ENCODE measurements around the gene MFN2.
"Not testable (repeated sequence)": the region's sequence is repeated elsewhere in the genome, so short reads cannot be mapped to it uniquely, and the experiment has no call there.

The MFN2 gene

DNA sequence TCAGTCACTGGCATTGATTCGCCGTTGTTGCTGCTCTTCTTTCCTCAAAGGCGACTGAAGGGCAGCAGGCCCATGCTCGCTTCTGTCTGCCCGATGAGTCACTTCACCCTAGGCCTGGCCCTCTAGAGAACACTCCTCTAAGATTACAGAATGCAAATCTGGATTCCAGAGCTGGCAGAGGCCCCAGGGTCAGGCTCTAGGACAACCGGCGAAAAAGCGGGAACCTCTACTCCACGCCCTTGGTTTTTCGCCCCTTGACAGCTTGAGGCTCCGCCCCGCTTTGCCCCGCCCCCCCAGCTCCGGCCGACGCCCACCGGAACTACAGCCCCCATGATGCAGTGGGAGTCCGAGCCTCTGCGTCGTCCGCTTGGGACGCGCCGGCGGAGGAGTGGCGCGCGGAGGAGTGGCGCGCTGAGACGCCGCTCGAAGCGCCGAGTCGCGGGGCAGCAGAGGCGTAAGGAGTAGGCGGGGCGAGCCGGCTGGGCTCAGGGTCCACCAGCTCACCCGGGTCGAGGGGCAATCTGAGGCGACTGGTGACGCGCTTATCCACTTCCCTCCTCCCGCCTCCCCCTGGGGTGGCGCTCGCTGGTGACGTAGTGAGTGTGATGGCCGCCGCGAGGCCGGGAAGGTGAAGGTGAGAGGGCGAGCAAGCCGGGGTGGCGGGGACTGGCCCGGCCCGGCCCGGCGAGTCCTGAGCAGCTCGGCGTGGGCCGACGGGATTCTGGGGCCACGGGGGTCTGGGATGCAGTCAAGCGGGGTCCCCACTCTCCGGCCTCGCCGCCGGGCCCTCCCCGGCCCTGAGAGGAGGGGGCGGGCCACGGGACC, at the start of gene MFN2:
MFN2 (plus strand) TSS at position 594 of the 825 bp plus-strand sequence. CDS start 8,725 bp downstream, outside the sequence.
- in situ Hi-C loops (cut with MboI; ENCODE audit: low sequenced_read_pairs) = loop anchor here (25.0 kb wide), 1 partner anchor 143 kb away; the partner anchor contains the start of gene NPPA

- in situ Hi-C loops (cut with MboI; ENCODE audit: low sequenced_read_pairs) = no loop called here
These were observed 49.4 kb upstream of the MFN2 start for GRCh38 chr1:11930571-11931445.

GRCh38 chr1:11931845-11932244, 48.4 kb upstream of the MFN2 start:
- in situ Hi-C loops (cut with MboI; ENCODE audit: low sequenced_read_pairs) = no loop called here

DNA sequence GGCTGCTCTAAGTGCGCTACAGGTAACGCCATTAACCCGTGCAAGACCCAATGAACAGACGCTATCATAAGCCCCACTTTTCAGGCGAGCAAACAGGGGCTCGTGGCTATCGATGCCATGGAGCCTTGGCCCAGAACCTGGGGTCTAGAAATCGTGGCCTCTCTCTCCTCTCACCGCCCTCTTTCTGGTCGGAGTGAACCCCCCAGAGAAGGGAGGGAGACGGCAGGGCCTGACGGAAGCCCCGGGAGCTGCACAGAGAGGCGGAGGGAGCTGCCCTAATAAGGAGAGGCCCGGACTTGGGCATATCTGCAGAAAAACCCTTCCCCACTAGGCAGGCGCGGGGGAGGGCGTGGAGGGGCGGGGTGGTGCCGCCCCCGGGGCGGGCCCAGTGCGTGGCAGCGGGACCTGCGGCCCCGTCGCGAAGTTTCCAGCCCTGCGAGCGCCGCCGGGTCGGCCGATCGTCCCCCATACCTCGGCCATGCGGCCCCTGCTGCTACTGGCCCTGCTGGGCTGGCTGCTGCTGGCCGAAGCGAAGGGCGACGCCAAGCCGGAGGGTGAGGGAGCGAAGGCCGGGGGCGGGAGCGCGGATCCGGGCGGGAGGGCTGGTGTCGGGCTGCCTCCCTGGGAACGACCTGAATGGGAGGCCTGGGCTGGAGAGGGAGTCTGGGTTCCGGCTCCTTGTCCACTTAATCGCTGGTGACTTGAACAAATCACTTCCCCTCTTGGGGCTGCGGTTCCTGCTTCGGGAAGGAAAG, 45.8 kb upstream of the MFN2 start, which contains the start of gene PLOD1:
PLOD1 (plus strand) TSS at position 416 of the 755 bp plus-strand sequence; CDS start at position 479, 63 bp downstream.
- in situ Hi-C loops (cut with MboI; ENCODE audit: low sequenced_read_pairs) = no loop called here

DNA sequence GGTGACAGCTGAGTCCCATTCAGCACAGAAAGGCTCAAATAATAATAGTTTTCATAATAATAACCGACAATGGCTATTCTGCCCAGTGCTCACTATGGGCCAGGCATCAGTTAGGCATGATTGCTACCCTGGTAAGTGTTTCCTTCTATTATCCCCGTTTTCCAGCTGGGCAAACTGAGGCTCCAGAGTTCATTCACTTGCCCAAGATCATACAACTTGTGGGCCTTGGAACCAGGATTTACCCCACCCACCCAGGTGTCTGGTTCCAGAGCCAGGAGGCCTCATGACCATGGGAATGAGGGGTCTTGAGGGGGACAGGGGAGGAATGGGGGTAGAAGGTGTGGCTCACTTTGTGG, 45.2 kb upstream of the MFN2 start:
- in situ Hi-C loops (cut with MboI; ENCODE audit: low sequenced_read_pairs) = no loop called here

GRCh38 chr1:11935733-11936132, 44.5 kb upstream of the MFN2 start:
- in situ Hi-C loops (cut with MboI; ENCODE audit: low sequenced_read_pairs) = not testable (repeated sequence)

DNA sequence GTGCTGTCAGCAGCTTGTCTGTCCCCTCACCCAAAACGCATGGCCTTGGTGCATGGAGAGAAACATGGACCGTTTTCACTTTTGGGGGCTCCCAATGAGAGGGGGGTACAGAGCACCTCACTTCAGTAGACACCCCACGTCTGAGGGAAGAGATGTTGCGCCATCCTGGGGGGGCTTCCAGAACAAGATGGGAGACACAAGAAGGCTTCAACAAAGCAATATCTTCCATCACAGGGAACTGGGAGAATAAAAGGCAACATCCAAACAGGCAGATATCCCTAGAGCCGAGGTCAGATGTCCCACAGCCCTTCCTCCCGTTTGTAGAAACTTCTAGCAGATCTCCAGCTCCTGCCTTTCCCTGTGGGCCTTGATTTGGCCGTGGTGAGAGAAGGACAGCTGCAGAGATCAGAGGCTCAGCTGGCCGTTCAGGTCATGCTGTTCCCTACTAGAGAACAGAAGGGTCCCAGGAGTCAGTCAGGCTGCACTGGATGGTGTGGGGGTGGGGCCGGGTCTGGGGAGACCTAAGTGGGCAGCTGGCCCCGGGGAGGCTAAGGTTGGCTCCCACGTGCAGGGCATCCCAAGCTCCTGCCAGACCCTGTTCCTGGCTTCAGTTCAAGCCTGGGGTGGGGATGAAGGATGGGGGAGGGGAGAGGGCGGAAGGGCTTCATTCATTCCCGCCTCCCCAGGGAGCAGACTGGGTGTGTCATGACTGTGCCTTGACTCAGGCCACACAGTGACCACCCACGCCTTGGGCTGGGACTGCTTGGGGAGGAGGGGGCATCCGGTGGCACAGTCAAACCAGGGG, 41.3 kb upstream of the MFN2 start:
- in situ Hi-C loops (cut with MboI; ENCODE audit: low sequenced_read_pairs) = no loop called here

DNA sequence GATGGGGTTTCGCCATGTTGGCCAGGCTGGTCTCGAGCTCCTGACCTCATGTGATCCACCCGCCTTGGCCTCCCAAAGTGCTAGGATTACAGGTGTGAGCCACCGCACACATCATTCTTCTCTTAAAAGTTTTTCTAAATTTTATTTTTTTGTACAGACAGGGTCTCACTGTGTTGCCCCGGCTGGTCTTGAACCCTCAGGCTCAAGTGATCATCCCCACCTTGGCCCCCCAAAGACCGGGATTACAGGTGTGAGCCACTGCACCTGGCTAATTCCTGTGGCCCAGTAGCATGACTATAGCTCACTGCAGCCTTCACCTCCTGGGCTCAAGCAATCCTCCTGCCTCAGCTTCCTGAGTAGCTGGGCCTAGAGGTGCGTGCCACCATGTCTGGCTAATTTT, 40.5 kb upstream of the MFN2 start:
- in situ Hi-C loops (cut with MboI; ENCODE audit: low sequenced_read_pairs) = not testable (repeated sequence)

- in situ Hi-C loops (cut with MboI; ENCODE audit: low sequenced_read_pairs) = no loop called here
These were observed 39.9 kb upstream of the MFN2 start for GRCh38 chr1:11940260-11940921.

- in situ Hi-C loops (cut with MboI; ENCODE audit: low sequenced_read_pairs) = no loop called here
These were observed 38.0 kb upstream of the MFN2 start for GRCh38 chr1:11942280-11942679.

DNA sequence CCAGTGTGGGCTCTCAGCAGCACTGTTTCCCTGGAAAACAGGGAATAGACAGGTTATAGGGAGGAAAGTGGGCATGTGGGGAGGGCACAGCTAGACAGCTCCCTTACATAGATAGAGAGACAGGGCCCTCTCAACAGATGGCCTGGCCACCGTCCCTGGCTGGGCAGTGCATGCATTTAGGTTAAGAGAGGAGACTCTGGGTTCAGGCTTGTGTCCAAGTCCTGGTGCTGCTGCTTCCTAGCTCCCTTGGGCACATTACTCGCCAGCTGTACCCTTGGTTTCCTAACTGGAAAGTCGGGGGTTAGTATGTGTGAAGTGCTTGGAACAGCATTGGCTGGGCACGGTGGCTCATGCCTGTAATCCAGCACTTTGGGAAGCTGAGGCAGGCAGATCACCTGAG, 36.6 kb upstream of the MFN2 start:
- in situ Hi-C loops (cut with MboI; ENCODE audit: low sequenced_read_pairs) = no loop called here

GRCh38 chr1:11944358-11944931, 35.8 kb upstream of the MFN2 start:
- in situ Hi-C loops (cut with MboI; ENCODE audit: low sequenced_read_pairs) = no loop called here

- in situ Hi-C loops (cut with MboI; ENCODE audit: low sequenced_read_pairs) = no loop called here
These were observed 33.6 kb upstream of the MFN2 start for GRCh38 chr1:11946647-11947046.

DNA sequence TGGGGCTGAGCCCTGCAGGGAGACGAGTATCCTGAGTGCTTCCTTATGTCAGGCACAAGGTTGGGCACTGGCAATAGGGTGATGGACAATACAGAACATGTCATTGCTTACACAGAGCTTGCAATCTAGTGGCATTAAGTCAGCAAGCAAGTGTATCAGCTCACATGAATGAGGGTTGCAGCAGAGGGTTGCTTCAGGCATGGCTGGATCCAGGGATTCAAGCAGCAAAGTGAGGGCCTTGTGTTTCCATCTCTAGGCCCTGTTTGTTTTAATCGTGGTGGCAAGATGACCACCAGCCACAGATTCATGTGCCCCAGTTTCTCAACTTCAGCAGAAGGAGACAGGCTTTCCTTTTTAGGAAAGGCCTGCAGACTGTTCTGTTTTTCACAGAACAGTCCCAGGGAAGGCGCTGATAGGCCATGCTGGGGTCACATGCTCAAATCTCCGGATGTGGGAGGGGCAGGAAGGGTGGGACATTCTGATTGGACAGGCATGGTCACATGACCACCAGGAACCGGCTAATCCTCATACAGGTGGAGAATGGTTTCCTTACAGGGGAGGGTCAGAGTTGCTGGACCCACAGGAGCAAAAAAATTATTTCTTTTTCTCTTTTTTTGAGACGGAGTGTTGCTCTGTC, 31.3 kb upstream of the MFN2 start:
- in situ Hi-C loops (cut with MboI; ENCODE audit: low sequenced_read_pairs) = no loop called here

GRCh38 chr1:11951901-11952300, 28.3 kb upstream of the MFN2 start:
- in situ Hi-C loops (cut with MboI; ENCODE audit: low sequenced_read_pairs) = no loop called here

GRCh38 chr1:11952455-11953109, 27.7 kb upstream of the MFN2 start:
- in situ Hi-C loops (cut with MboI; ENCODE audit: low sequenced_read_pairs) = no loop called here

DNA sequence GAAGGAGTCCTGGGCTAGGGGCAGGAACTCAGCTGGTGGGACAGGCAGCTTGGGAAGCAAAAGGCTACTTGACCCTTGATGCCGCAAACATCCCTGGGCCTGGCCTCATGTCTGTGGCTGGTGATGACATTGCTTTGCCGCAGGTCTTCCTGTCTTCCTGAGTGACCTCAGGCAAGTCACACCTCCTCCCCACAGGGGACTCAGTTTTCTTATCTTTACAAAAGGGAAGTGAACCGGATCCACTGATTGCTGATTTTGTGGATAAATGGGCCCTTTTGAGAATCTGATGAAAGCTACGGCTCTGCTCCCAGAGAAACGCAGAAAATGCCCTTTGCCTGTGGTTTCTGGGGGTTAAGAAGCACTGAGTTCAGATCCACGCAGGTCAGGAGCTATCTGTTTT, 25.0 kb upstream of the MFN2 start:
- in situ Hi-C loops (cut with MboI; ENCODE audit: low sequenced_read_pairs) = no loop called here

DNA sequence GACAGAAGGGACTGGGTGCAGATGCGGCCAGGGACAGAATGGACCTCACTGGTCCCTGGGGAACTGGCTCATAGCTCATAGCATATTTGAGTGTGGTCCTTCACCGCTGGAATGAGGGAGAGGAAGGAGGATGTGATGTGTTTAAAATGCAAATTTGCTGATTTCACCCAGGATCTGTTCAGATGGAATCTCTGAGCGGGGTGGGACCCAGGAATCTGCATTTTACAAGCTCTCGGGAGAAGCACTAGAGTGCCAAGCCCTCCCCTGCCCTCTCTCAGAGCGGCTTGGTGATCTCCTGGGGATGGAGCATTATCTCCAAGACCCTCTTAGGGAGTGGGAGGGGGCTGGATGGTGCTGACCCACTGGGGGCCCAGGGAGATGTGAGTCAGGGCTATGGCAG, 22.8 kb upstream of the MFN2 start:
- in situ Hi-C loops (cut with MboI; ENCODE audit: low sequenced_read_pairs) = no loop called here
